ENCODE measurements around the gene NPHP4. TPM values are rescaled to one million over a fixed set of nuclear protein-coding genes. Genes with fewer than 3 reads are reported as not detected.

The NPHP4 gene
- total RNA-seq, 1 donor from 2014 or later, result 21.0 TPM

DNA sequence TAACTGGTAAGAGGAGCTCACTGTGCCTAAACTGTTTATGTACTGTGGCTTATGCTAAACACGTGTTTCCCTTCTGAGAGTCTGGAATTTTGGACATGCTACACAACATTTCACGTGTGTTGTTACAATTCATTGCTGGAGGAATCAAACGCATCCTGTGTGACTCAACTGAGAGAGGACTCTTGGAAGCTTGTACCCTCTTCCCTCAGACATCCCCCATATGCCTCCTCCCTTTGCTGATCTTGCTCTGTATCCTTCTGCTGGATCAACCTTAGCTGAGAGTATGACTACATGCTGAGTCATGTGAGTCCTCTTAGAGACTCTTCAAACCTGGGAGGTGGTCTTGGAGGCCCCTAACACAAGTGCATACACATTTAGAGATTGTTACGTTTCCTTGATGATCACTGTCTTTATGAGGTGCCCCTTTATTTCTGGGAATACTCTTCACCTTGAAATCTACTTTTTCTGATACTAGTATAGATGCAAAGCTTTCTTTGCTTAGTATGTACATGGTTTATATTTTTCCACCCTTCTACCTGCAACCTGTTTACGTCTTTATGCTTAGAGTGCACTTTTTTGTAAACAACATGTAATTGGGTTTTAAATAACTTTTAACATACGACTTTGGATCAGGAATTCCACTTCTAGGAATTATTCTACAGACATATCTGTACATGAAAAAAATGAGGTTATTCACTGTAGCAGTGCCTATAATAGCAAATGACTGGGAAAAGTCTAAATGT, 8.7 kb downstream of the NPHP4 start:
- Mint-ChIP-seq H3K27me3 (no peaks in the 10 kb centered on the region), H3K4me3 (no peak overlapping the region), H3K27ac (no peak overlapping the region), H3K4me1 (peaks cover 21% of the 10 kb centered on the region), H3K9me3 (no peaks in the 10 kb centered on the region), H3K36me3 (ENCODE audit: low read depth) (peaks cover 15% of the 10 kb centered on the region)
- DNase-seq, result no peak
- intact Hi-C loops (cut with micrococcal nuclease), result no loop called here

DNA sequence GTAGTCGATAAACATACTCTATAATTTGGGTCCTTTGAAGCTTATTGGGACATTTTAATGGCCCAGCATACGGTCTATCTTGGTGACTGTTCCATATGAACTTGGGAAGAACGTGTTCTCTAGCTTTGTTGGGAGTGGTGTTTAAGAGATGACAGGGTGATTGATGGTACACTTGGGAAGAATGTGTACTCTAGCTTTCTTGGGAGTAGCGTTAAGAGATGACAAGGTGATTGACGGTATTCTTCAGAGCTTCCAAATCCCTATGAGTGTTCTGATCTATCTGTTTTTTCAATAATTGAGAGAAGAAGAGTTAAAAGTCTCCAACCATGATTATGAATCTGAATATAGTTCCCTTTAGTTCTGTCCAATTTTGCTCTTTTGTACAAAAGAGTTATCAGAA, 9.4 kb downstream of the NPHP4 start:
- Mint-ChIP-seq H3K27ac (peak overlapping the region; percentile 59), H3K4me3 (no peak overlapping the region), H3K4me1 (peaks cover 21% of the 10 kb centered on the region), H3K9me3 (no peaks in the 10 kb centered on the region), H3K27me3 (no peaks in the 10 kb centered on the region), H3K36me3 (ENCODE audit: low read depth) (peaks cover 19% of the 10 kb centered on the region)
- no peak for DNase-seq
- intact Hi-C loops (cut with micrococcal nuclease), result no loop called here

DNA sequence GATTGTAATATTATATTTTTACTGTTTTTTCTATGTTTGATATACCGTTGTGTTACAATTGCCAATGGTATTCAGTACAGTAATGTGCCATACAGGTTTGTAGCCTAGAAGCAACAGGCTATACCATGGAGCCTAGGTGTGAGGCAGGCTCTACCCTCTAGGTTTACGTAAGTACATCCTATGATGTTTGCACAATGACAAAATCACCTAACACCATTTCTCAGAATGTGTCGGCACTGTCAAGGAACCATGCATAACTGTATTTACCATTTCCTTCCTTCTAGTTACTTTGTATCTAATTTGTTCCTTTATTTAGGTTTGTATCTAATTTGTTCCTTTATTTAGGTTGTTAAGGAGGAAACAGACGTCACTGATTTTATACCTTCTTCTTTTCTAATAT, 9.9 kb downstream of the NPHP4 start:
- Mint-ChIP-seq H3K4me1 (peaks cover 24% of the 10 kb centered on the region), H3K27me3 (no peaks in the 10 kb centered on the region), H3K27ac (no peak overlapping the region), H3K36me3 (ENCODE audit: low read depth) (peaks cover 23% of the 10 kb centered on the region), H3K4me3 (no peak overlapping the region), H3K9me3 (no peaks in the 10 kb centered on the region)
- intact Hi-C loops (cut with micrococcal nuclease), result no loop called here
- no peak for DNase-seq

DNA sequence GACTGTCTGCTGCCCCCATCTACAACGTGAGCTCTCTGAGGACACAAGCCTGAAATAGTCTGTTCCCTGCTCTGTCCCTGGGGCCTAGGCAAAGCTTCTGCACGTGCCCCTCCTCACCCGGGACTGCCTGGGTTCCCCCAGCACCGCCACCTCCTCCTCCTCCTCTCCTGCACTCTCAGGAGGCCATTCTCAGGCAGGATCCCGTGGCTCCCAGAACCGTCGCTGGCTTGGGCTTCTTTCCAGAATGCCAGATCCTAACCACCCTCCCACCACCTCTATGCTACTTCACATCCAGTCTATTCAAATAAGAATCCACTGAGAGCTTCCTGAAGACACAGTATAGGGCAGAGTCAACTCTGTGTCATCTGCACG, 11.2 kb downstream of the NPHP4 start:
- H3K27ac Mint-ChIP-seq, result no peak overlapping the region

DNA sequence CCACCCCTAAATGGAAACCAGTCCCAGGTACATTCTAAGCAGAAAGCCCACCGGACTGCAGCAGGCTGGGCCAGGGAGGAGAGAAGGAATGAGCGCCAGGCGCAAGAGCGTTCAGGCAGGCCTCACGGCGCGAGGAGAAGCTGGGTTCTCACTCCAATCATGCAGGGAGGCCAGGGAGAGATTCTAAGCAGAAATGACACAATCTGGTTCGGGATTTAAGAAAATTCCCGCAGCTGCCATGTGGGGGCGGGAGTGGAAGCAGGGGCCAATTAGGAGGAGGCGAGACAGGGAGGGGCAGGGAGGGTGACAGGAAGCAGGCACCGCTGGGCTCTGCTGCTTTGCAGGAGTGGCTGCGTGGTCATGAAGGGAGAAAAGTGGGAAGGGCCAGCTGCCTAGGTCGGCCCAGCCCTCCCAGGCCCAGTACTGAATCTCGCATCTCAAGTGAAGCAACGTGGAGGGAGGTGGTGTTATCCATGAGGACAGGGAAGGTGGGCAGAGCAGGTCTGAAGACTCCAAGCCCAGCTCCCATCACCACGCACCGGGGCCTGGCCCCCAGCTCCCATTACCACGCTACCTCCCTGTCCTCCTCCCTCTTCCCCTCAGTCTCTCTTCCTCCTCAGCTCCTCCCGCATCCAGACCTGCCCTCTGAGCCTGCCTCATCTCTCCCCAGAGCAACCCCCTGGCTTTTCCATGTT, 11.8 kb downstream of the NPHP4 start:
- H3K27ac Mint-ChIP-seq, result no peak overlapping the region
- intact Hi-C loops (cut with micrococcal nuclease), result no loop called here
- H3K9me3 Mint-ChIP-seq, result no peaks in the 10 kb centered on the region

More for the DNA sequence above, 11.2 kb downstream of the NPHP4 start:
- DNase-seq, result no peak
- H3K4me1 Mint-ChIP-seq, result peaks cover 28% of the 10 kb centered on the region
- intact Hi-C loops (cut with micrococcal nuclease), result no loop called here
- H3K27me3 Mint-ChIP-seq, result no peaks in the 10 kb centered on the region
- H3K4me3 Mint-ChIP-seq, result no peak overlapping the region
- peaks cover 29% of the 10 kb centered on the region for H3K36me3 Mint-ChIP-seq (ENCODE audit: low read depth)
- no peaks in the 10 kb centered on the region for H3K9me3 Mint-ChIP-seq

DNA sequence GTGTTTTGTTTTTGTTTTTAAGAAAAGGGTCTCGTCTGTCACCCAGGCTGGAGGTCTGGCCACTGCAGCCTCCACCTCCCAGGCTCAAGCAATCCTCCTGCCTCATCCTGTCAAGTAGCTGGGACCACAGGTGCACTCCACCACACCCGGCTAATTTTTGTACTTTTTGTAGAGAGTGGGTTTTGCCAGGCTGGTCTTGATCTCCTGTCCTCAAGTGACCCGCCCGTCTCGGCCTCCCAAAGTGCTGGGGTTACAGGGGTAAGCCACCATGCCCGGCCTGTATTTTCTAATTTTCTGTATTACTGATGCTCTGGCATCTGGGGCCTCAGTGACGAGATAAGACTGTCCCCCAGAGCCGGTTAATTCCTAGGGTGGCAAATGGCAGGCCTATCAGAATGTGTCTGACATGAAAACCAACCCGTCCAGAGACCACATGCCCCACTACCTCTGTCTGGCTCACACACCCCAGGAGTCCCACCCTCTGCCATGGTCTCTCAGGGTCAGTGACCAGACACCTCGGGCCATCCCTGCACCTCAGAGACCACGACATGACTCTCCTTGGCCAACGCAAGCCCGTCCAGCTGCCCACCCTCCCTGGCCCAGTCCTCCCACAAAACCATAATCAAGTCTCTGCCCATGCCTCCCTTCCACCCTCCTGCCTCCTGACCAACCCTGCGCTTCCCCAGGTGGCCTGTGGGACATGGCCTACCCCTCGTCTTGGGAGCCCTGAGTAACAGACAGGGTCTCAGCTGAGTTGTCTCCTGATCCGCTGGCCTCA, 12.5 kb downstream of the NPHP4 start:
- Mint-ChIP-seq H3K9me3 (no peaks in the 10 kb centered on the region), H3K36me3 (ENCODE audit: low read depth) (peaks cover 24% of the 10 kb centered on the region), H3K4me1 (peaks cover 33% of the 10 kb centered on the region), H3K27ac (no peak overlapping the region), H3K4me3 (no peak overlapping the region), H3K27me3 (no peaks in the 10 kb centered on the region)
- no peak for DNase-seq
- intact Hi-C loops (cut with micrococcal nuclease), result loop anchor here (5.0 kb wide), 1 partner anchor 62 kb away; no protein-coding TSS in a partner anchor

More for the DNA sequence above, 11.8 kb downstream of the NPHP4 start:
- Mint-ChIP-seq H3K4me1 (peaks cover 31% of the 10 kb centered on the region), H3K4me3 (no peak overlapping the region), H3K27me3 (no peaks in the 10 kb centered on the region), H3K36me3 (ENCODE audit: low read depth) (peaks cover 24% of the 10 kb centered on the region)
- DNase-seq, result no peak

DNA sequence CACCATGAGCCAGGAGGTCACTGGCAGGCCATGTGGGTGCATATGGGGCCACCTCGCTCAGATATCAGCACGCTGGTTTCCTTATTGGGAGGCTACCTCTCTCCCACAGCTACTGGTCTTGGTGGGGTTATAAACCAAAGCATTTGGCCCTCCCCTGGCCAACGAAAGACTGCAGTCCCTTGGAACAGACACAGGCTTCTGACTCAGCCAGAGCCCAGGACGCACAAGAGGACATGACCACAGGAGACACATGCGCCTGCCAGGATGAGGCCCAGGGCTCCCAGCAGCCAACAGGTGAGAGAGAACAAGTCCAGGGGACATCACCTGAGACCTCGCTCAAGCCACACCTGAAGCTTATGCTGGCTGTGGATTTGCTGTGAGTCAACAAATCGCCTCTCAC, 13.8 kb downstream of the NPHP4 start:
- Mint-ChIP-seq H3K27me3 (no peaks in the 10 kb centered on the region), H3K9me3 (no peaks in the 10 kb centered on the region), H3K4me3 (no peak overlapping the region), H3K4me1 (peaks cover 33% of the 10 kb centered on the region), H3K27ac (peak overlapping the region; percentile 68), H3K36me3 (ENCODE audit: low read depth) (peaks cover 21% of the 10 kb centered on the region)
- intact Hi-C loops (cut with micrococcal nuclease), result loop anchor here (5.0 kb wide), 1 partner anchor 61 kb away; no protein-coding TSS in a partner anchor
- no peak for DNase-seq

DNA sequence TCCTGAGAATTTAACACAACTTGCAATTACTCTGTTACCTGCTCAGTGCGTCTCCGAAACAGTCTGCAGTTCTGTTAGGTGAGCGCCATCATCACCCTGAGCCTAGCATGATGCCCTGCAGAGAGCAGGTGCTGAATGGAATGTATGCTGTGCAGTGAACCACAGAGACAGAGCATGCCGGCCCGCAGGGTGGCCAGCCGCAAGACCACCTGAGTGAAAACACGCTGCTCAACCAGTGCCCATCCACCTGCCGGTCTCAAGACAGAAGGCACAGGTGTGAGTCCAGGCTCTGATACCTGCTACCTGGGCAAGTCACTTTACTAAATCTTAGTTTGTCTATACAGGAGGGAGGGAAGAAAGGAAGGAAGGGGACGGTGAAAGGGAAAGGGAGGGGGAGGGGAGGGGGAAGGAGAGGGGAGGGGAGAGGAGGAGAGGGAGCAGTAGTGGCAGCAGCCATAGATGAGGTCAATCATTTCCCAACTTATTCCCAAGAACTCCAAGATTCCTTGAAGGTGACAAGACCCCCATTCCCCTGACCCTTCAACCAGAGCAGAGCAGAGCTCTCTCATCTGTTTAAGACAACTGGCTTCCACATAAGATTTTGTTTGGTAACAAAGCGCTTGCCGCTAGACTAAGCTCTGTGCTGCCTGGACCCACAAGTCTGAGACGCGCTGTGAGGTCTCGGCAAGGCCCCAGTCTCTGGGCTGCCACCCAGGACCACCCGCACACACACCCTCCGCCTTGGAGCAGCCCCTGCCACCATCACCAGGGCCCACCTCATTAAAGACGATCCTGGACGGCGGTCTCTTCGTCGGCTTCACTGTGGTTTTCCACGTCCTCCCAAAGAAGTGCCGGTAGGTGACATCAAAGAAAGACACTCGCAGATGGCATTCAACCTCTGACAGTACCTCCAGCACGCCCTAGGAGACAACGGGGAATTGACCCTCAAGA, 14.5 kb downstream of the NPHP4 start:
- DNase-seq, result no peak
- Mint-ChIP-seq H3K4me3 (no peak overlapping the region), H3K4me1 (peaks cover 27% of the 10 kb centered on the region), H3K9me3 (no peaks in the 10 kb centered on the region), H3K27me3 (no peaks in the 10 kb centered on the region), H3K27ac (peak overlapping the region; percentile 82), H3K36me3 (ENCODE audit: low read depth) (peaks cover 20% of the 10 kb centered on the region)
- intact Hi-C loops (cut with micrococcal nuclease), result loop anchor here (5.0 kb wide), 1 partner anchor 60 kb away; no protein-coding TSS in a partner anchor

DNA sequence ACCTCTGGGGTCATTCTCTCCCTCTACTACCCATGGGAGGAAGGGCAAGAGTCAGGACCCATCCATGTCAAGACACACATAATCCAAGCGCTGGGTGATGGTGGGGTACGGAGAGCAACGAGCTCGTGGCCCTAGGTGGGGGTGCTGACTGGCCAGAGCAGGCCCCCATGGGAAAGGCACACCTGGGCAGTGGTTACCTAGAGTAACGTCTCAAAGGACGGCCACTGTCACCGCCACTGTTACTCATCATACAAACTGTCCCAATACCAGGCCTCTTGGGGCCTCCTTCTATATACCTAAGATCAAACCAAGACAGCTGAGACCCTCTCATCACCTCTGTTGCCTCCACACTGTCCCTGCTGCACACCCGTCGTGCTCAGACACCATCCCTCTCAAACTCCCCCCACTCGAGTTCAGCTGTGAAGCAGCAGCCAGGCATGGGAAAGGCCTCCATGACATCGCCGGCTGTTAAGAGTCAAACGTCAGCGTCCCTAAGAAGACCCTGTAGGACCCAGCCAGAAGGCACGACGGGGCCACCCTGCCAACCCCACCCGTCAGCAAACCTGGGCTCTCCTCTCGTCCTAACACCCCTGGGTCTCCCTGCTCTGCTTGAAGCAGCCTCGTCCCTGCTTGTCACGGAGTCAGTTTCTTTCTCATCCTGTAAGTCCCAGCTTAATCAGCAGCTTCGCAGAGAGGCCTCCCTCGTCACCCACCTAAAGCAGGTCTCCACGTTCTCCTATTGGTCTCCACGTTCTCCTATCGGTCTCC, 15.3 kb downstream of the NPHP4 start:
- Mint-ChIP-seq H3K36me3 (ENCODE audit: low read depth) (peaks cover 19% of the 10 kb centered on the region), H3K4me1 (peaks cover 23% of the 10 kb centered on the region), H3K27ac (peak overlapping the region; percentile 25), H3K27me3 (no peaks in the 10 kb centered on the region), H3K4me3 (no peak overlapping the region), H3K9me3 (no peaks in the 10 kb centered on the region)
- no peak for DNase-seq
- intact Hi-C loops (cut with micrococcal nuclease), result loop anchor here (5.0 kb wide), 1 partner anchor 60 kb away; no protein-coding TSS in a partner anchor

DNA sequence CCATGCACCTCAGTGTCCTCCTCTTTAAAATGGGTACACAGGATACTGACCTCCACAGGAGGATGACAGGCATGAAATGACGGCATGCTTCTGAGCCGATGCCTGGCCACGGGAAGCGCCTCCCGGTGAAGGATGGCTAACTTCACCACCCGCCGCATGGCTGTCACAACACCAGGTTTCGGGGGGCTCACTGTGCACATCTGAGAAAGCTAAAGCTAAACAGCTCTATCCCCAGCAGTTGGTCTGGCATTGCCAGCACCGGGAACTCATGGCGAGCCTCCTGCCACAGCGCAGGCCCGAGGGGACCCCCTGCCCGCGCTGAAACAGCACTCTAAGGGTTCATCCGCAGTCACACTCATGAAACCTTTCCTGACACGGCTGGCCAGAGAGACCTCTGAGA, 16.0 kb downstream of the NPHP4 start:
- no peak overlapping the region for H3K27ac Mint-ChIP-seq
- no peaks in the 10 kb centered on the region for H3K9me3 Mint-ChIP-seq
- peaks cover 19% of the 10 kb centered on the region for H3K36me3 Mint-ChIP-seq (ENCODE audit: low read depth)
- H3K4me1 Mint-ChIP-seq, result peaks cover 23% of the 10 kb centered on the region
- H3K4me3 Mint-ChIP-seq, result no peak overlapping the region
- H3K27me3 Mint-ChIP-seq, result no peaks in the 10 kb centered on the region
- intact Hi-C loops (cut with micrococcal nuclease), result loop anchor here (5.0 kb wide), 1 partner anchor 59 kb away; no protein-coding TSS in a partner anchor
- no peak for DNase-seq

DNA sequence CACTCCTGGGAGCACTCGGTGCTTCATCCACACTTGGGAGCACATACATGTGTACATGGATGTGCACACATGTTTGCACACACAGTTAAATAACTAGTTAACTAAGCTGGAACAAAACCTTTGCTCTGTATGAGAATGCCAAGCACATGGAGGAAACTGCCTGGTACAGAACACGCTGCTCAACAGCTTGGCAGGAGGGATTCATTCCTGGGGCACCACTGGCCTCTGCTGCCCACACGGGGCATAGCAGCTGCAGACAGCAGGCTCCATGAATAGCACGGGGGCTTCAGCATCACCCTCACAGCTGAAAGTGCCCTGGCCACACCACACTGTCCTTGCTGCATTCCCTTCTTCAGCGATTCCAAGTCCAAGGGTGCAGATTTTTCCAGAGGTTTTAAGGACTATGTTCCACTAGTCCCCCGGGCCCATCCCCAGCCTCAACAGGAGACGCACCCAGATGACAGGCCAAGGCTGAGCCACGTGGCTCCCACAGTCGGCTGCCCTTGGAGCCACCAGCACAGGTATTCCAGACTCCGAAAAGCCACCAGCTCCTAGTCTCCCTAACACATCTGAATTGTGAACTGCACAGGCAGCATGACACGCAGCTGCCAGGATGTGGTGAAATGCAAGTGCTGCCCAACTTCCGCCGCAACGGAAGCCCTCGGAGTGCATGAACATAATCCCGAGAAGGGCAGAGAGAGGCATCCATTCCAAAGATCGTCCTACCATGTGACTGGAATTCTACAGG, 16.9 kb downstream of the NPHP4 start:
- H3K27ac Mint-ChIP-seq, result peak overlapping the region; percentile 82
- intact Hi-C loops (cut with micrococcal nuclease), result loop anchor here (5.0 kb wide), 1 partner anchor 58 kb away; no protein-coding TSS in a partner anchor
- peaks cover 14% of the 10 kb centered on the region for H3K4me1 Mint-ChIP-seq
- H3K4me3 Mint-ChIP-seq, result peak overlapping the region; percentile 55
- H3K9me3 Mint-ChIP-seq, result no peaks in the 10 kb centered on the region
- H3K27me3 Mint-ChIP-seq, result no peaks in the 10 kb centered on the region
- peaks cover 18% of the 10 kb centered on the region for H3K36me3 Mint-ChIP-seq (ENCODE audit: low read depth)
- DNase-seq, result peak; percentile 84

DNA sequence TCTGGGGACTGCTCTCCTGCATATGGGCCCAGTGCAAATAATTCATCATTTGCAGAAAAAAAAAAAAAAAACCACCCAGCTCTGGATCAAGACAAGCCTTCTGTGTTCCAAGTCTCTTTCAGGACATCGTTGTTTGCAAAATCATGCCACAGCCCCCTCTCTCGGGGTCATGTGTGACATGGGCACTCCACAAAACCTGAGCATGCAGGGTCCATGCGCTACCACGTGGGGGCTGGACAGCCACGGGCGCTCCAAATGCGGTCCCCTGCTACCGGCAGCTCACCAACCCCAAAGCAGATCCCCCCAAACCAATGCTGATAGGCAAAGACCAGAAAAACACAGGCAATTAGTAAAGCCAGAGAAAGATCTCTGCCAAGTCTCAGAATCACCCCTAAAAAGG, 17.6 kb downstream of the NPHP4 start:
- no peaks in the 10 kb centered on the region for H3K27me3 Mint-ChIP-seq
- peak overlapping the region; percentile 82 for H3K27ac Mint-ChIP-seq
- no peaks in the 10 kb centered on the region for H3K9me3 Mint-ChIP-seq
- H3K36me3 Mint-ChIP-seq (ENCODE audit: low read depth), result peaks cover 15% of the 10 kb centered on the region
- no peak for DNase-seq
- H3K4me3 Mint-ChIP-seq, result no peak overlapping the region
- peaks cover 13% of the 10 kb centered on the region for H3K4me1 Mint-ChIP-seq
- intact Hi-C loops (cut with micrococcal nuclease), result loop anchor here (5.0 kb wide), 1 partner anchor 57 kb away; no protein-coding TSS in a partner anchor
